HL-60/S4 treated with phorbol 12-myristate 13-acetate at 8.2 ng/mL for 4 days and 3 days (cell line): Measurements from ENCODE around the gene CRTAC1.

ENCODE experiments used
- in situ Hi-C: fragments of 300-500 bp; cut with MboI; formaldehyde crosslinking; loops from 2 replicates; pipeline ENCODE4 v1.15.0; 2022; ENCODE audit warnings: low sequenced_read_pairs

CRTAC1 gene

DNA sequence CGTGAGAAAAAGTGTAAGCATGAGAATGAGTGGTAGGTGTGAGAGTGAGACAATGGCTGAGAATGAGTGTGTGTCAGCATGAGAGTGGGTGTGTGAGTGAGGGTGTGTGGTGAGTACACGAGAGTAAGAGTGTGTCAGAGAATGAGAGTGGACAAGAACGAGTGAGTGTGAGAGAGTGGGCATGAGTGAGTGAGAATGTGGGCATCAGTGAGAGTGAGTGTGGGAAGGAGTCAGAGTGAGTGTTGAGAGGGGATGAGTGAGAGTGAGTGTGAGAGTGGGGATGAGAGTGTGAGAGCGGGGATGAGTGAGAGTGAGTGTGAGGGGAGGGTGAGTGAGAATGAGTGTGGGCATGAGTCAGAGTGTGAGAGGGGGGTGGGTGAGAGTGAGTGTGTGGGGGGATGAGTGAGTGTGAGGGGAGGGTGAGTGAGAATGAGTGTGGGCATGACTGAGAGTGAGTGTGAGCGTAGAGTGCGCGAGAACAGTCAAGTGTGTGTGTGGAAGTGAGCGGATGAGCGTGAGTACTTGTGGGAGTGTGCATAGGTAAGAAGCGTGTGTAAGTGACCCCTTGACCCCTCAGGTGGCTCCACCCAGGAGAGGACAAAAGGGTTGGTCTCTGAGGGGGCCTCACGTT lies 105.0 kb downstream of the CRTAC1 start:
- in situ Hi-C loops = no loop called here

DNA sequence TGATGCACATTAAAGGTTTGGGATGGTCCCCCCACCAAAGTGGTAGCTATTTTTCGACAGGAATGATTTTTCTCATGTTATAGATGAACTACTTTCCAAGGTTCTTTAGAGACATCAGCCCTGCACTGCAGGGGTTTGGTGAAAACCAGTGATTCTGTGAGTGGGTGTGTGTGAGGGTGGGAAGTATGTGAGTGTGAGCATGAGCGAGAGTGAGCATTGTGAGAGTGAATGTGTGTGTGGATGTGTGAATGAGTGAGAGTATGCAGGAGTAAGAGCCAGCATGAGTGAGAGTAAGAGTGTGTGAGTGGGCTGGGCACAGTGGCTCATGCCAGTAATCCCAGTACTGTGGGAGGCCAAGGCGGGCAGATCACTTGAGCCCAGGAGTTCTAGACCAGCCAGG lies 105.7 kb downstream of the CRTAC1 start:
- in situ Hi-C loops = loop anchor here (25.0 kb wide), 1 partner anchor 113 kb away; the partner anchor contains the start of gene CRTAC1

DNA sequence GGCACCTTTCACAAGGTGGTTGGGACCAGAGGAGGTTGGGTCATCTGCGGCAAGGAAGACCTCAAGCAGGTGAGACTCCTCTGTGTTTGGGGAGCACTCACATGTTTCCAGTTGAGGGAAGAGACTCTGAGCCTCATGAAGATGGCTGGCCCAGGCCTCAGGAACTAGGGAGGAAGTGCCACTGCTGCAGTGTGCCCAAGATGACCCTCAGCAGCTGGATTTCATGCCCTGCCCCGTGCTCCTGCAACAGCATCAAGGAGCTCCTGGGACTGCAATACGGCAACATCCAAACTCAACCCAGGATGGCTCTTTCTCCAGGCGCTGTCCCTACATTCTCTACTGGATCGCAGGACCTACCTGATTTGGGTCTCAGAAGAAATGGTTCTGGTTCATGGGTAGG lies 106.9 kb downstream of the CRTAC1 start:
- in situ Hi-C loops = loop anchor here (25.0 kb wide), 1 partner anchor 114 kb away; the partner anchor contains the start of gene CRTAC1

DNA sequence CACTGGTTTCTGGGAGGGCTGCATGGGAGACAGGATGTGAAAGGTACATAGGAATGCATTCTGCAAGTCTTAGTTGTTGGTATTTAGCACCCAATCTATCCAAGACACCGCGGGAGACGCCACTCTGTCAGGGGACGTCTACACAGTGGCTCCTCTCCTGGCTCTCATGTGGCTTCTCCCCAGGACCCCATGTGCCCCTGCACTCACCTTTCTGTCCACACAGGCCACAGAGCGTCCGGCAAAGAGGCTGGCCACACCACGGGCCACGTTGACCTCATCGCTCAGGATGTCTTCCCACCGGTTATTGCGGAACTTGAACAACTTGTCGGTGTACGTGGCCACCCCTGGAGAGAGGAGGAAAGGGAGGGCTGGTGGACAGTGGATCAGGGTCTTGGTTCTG lies 107.4 kb downstream of the CRTAC1 start:
- in situ Hi-C loops = loop anchor here (25.0 kb wide), 1 partner anchor 114 kb away; the partner anchor contains the start of gene CRTAC1

DNA sequence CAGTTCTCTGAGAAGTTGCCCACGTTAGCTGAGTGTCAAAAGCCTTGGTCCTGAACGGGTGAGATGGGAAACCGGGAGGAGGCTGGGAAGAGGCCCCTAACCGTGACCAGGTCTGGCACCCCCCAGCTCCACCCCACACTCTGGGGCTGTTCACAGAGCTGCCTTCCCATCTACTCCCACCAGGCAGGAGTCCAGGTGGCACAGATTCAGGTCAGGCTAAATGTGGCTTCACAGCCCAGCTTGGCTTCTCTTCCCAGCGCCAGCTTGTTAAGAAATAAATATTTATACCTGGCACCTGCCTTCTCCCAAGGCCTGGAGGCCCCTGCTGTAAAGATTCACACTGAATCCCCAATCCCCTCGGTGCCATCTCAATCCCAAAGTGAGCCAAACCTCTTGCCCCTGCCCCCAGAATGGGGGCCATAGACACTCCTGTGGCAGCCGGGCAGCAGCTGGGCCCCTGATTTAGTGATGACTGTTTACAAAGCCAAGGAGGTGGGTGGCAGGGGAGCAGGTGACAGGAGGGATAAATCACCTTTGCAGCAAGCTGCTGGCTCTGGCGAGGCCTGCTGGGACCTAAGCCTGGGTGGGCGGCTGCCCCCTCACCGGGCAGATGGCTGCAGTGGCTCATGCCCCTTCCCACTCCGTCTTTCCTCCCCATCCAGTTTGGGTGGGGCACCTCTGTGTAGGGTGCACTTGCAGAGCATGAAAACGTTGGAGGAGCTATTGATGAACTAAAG lies 108.2 kb downstream of the CRTAC1 start:
- in situ Hi-C loops = loop anchor here (25.0 kb wide), 1 partner anchor 115 kb away; the partner anchor contains the start of gene CRTAC1

DNA sequence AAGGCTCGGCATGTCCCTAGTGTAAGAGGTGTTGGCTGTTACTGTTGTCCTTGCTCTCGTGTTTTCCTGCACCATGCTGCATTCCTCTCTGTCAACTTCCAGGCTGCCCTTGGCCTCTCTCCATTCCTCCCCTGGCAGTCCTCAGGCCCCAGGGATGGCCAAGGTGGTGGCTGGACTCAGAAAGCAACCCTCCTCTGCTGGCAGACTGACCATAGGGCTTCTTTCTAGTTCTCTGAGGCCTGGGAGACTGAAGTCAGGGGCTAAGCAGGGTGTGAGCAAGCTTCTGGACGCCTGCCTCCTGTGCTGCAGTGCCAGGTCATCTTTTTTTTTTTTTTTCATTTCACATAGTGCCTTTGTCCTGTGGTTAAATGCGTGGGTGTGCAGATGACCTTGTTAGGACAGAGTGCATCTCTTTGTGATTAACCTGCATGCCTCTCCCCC lies 108.8 kb downstream of the CRTAC1 start:
- in situ Hi-C loops = loop anchor here (25.0 kb wide), 1 partner anchor 116 kb away; the partner anchor contains the start of gene CRTAC1

DNA sequence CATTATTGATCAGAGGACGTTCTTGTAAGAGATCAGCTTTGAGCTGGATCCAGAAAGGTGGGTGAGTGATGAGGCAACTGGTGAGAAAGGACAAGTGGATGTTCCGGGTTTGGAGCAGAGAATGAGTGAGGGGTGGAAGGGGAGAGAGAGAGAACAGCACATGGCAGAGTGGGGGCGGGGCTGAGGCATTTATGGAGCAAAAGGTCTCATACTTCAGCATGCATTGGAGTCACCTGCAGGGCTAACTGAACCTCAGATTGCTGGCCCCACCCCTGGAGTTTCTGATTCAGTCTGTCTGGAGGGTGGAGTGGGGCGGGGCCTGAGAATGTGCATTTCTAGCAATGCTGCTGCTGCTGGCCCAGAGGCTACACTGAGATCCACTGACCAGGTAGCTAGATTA lies 109.6 kb downstream of the CRTAC1 start:
- in situ Hi-C loops = loop anchor here (25.0 kb wide), 1 partner anchor 116 kb away; the partner anchor contains the start of gene CRTAC1

DNA sequence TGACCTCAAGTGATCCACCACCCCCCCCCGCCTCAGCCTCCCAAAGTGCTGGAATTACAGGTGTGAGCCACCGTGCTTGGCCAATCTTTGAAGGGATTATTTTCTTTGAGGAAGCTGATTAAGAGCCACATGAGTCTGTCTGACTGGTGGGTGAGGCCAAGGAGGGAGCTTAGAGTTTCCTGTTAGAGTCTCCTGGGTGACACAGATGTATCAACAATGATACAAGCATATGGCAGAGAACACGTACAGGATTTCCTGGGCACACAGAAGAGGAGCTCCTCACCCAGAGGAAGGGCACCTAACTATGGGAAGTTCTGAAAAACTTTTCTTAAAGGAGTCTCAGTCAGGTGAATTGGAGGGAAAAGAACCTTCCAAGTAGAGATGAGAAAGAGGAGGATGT lies 111.4 kb downstream of the CRTAC1 start:
- in situ Hi-C loops = loop anchor here (25.0 kb wide), 1 partner anchor 118 kb away; the partner anchor contains the start of gene CRTAC1

DNA sequence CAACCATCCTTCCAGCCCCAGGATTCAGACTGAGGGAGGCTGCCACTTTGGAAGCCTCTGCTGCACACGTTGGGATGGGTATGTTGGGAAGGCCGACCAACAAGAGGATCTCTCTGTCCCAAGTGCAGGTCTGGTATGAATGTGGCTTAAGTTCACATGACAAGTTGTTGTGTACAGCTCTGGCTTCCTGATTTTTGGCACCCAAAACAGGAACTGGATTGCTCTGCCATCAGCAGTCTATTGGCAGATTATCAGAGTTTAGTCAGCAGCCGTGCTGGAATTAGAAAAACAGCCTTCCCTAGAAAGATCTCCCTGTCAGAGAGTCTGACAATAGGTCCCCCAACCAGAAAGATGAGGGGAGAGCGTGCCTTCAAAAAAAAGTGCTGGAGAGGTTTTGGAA lies 113.8 kb downstream of the CRTAC1 start:
- in situ Hi-C loops = loop anchor here (25.0 kb wide), 1 partner anchor 121 kb away; the partner anchor contains the start of gene CRTAC1

DNA sequence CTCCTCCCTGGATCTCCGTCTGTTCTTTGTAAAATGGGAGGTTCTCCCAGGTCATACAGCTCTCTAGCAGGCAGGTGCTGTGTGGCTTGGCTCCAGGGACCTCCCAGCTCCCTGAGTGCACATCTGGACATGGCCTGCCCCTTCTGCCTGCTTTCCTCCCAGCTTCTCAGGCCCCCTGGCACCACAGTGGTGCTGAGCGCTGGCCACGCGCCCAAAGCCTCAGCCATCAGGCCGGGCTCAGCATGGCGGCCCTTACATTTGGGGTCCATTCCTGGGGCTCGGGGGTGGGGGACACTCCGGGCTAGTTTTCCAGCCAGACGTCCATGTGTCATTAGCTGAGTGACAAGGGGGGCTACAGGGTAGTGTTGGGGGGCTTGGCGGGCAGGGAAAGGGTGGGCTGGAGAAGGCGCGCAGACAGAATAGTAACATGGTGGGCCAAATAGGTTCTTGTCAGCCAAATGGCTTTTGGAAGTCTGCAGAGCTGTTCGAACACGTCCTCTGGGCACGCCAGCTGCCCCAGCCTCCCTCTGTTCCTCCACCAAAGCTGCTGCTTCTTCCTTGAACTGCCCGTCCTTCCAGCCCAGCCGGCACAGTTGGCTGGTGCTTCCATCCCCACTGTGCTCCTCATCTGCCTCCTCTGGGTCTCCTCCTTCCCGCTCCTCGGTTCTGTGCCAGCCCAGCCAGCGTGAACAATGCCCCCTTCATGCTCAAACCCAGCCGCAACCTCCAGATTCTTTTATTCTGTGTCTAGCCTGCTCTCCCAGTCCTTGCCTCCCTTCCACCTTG lies 114.9 kb downstream of the CRTAC1 start:
- in situ Hi-C loops = loop anchor here (25.0 kb wide), 1 partner anchor 122 kb away; the partner anchor contains the start of gene CRTAC1

DNA sequence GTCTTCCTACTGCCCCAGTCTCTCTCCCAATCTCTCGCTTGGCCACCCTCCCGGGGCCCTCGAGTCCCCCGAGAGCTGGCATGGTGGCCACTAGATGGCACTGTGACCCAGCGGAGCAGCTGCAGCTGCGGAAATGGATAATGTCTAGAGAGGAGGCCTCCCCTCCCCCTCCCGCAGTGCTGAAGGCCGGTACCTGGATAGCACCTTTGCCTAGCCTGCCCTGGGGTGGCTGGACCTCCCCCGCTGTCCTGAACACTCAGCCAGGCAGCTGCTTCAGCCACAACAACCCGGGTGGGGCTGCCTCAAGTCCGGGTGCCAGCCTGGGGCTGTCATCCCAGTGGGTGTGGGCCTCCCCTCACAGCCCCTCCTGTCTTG lies 115.6 kb downstream of the CRTAC1 start:
- in situ Hi-C loops = loop anchor here (25.0 kb wide), 1 partner anchor 122 kb away; the partner anchor contains the start of gene CRTAC1

DNA sequence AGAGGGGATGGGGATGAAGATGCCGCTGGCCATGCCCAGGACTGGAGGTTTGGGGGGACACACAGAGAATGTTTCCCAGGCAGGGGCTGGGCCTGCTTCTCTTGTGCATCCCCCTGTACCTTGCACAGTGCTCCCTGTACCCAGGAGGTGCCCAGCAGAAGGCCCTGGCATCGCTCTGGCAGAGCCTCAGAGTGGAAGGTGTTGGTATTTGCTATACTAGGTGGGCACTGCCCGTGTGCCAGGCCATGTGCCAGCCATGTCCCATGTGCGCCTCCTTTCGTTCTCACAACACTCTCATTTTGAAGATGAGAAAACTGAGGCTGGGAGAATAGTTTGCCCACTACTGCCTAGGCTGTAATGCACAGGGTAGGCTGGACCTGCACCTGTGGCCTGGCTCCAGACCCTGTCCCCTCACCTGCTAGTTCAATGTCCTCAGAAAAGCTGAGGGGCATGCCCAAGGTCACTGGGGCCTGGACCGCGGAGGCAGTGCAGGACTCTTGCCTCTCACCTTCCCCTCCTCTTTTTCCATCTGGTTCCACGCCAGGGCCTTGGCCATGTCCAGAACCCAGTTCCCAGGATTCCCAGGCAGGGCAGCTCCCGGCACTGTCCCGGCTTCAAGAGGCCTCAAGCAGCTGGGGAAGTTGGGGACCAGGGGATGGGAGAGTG lies 116.1 kb downstream of the CRTAC1 start:
- in situ Hi-C loops = loop anchor here (25.0 kb wide), 1 partner anchor 123 kb away; the partner anchor contains the start of gene CRTAC1

DNA sequence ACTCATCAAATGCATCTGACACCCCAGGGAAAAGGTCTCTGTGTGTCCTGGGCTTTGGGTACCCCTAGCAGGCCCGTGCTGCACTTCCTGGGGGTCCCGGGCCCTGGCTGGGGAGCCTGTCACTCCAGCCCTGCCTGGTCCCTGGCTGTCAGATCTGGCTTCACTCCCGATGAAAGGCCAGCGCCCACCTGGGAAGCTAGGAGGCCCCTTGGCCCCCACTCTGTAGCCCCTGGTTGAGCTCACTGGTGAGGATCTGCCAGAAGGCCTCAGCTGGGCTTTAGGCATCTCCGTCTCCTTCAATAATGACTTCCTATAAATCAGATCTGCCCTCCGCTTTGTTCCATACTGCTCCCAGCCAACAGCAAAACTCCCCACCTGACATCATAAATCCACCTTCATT lies 116.8 kb downstream of the CRTAC1 start:
- in situ Hi-C loops = loop anchor here (25.0 kb wide), 1 partner anchor 124 kb away; the partner anchor contains the start of gene CRTAC1

DNA sequence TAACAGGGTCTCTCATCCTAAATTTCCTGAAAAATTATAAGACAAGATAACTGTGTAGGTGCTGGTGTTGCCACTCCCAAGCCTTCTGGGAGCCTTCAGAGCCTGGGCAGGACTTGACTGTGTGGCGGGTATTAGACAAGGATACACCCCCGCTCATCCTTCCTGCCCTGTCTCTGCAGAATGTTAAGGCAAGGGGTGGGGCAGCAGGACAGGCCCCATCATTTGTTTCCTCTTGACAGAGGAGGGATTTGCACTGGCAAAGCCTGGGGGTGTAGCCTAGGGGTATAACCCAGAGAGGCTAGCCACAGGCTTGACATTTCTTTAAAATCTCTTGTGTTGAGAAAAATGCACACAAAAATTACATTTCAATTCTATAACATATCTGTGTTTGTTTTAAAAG lies 117.2 kb downstream of the CRTAC1 start:
- in situ Hi-C loops = loop anchor here (25.0 kb wide), 1 partner anchor 124 kb away; the partner anchor contains the start of gene CRTAC1

DNA sequence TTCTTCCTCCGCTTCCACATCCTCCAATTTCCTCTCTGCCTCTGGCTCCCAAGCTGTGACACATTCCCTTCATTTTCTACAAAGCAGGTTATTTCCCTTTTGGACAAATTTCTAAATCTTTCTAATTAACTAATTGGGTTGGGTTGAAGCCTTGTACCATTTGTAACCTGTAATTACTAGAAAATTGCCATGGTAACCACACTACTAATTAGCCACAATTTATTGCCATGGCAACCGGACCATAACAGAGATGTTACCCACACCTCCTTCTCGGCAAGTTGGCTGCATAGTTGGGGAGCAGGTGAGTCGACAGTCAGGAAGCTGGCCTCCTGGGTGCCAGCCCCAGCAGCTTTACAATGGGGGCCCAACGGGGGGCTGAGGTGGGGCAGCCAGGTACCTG lies 119.2 kb downstream of the CRTAC1 start:
- in situ Hi-C loops = loop anchor here (25.0 kb wide), 1 partner anchor 126 kb away; the partner anchor contains the start of gene CRTAC1

DNA sequence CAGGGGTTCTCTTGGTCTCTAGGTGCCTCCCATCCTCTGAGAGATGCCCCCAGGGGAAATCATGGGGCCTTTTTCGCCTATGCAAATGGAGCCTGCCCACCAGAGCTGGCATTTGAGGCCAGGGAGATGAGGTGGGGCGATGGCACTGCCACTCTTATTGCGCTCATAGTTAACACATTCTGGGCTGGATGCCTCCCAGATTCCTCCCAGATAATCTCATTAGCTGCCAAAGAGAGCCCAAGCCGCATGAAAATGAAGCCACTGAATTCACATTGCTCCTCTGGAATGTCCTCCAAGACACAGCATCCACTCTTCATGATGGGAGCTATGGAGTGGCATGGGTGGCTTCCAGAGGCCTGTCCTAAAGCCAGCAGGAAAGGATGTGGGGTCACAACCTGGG lies 119.8 kb downstream of the CRTAC1 start:
- in situ Hi-C loops = loop anchor here (25.0 kb wide), 1 partner anchor 127 kb away; the partner anchor contains the start of gene CRTAC1

DNA sequence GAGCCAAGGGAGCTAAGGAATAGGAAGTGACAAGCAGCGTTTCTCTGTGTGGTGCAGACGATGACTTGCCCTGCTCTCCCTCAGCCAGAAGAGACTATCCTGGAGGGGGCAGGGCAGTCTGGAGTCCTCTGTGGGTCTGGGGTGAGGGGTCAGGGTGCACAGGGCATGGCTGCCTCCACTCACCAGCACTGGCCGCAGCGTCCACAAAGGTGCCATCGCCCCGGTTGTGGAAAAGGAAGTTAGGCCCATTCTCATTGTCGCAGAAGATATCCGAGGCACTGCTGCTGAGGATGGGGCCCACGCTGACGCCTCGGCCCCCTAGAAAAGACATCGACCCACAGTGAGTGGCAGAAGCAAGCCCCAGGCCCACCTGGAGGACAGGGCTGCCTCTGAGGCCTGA lies 122.6 kb downstream of the CRTAC1 start:
- in situ Hi-C loops = loop anchor here (25.0 kb wide), 1 partner anchor 129 kb away; the partner anchor contains the start of gene CRTAC1

DNA sequence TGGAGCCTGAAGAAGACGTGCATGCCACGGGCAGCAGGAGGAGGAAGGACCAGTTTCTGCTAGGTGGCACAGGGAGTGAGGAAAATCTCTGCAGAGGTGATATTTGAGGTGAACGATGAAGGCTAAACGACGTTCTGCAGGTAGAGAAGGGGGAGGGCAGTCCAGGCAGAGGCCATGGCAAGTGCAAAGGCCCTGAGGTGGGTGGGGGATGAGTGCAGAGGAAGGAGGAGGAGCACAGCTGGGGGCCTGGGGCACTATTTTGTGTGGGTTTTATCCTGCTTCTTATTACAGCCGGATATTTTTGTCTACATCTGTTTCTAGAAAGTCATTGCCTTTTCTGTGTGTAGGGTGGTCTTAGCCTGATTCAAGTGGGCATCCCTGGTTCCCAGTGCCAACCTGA lies 123.2 kb downstream of the CRTAC1 start:
- in situ Hi-C loops = loop anchor here (25.0 kb wide), 1 partner anchor 130 kb away; the partner anchor contains the start of gene CRTAC1

DNA sequence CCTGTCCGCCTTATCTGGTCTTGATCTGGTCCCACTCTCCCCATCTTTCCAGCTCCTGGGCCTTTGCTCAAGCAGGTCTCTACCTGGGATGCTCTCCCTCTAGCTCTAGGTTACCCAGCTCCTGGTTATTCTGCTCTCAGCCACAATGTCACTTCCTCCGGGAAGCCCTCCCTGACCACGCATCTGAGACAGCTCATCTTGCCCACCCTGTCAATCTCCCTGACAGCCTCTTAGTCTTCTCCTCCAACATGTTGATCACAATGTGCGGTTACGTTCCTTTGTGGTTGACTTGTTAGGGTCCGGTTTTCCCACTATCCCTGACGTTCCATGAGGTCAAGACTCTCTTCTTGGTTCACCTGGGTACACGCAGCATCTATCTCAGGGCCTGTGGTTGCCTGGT lies 125.1 kb downstream of the CRTAC1 start:
- in situ Hi-C loops = loop anchor here (25.0 kb wide), 1 partner anchor 132 kb away; the partner anchor contains the start of gene CRTAC1

DNA sequence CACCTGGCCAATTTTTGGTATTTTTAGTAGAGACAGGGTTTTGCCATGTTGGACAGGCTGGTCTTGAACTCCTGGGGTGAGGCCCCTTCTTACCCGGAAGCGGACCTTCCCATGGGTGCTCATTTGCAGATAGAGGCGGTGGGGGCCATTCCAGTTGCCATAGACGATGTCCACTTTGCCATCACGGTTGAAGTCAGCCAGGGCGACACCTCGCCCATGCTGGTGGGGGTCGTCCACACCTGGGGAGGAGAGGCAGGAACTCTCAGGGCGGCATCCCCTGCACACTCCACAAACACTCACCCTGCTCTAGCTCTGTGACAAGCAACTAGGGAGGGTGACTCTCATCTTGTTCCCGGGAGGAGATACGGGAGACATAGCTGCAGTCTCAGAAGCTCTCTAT lies 125.8 kb downstream of the CRTAC1 start:
- in situ Hi-C loops = loop anchor here (25.0 kb wide), 1 partner anchor 133 kb away; the partner anchor contains the start of gene CRTAC1
